HepG2 (cell line): ENCODE results near the gene SKIL. TPM values are rescaled to one million over a fixed set of nuclear protein-coding genes. Genes with fewer than 3 reads are reported as not detected.

ENCODE experiments used
- BHLHE40 ChIP-seq: IDR thresholded peaks from 2 replicates; pipeline ENCODE4 v1.6.1; 2011; ENCODE audit warnings: low read length, improper control_type of control experiment
- ERF ChIP-seq: IDR thresholded peaks from 2 replicates; pipeline ENCODE4 v1.6.1; 2018; ENCODE audit warnings: missing biosample characterization, missing genetic modification reagents
- FOXP1 ChIP-seq, 2 experiments: fragments of 450-650 bp in 1 of 2; IDR thresholded peaks; 2 replicates each; pipeline ENCODE4 v1.6.1; 2017 to 2018; ENCODE audit warnings: antibody characterized with exemption in 1 of 2
- GLMP ChIP-seq: sonication (generic); formaldehyde crosslinking; IDR thresholded peaks from 2 replicates; pipeline ENCODE4 v1.9.0; 2021; ENCODE audit warnings: missing genetic modification reagents, mild to moderate bottlenecking, borderline replicate concordance
- KLF6 ChIP-seq: IDR thresholded peaks from 2 replicates; pipeline ENCODE4 v1.8.0; 2016; ENCODE audit warnings: missing biosample characterization, missing genetic modification reagents
- PRDM15 ChIP-seq: sonication (generic); formaldehyde crosslinking; IDR thresholded peaks from 2 replicates; pipeline ENCODE4 v1.4.0; 2020; ENCODE audit warnings: missing genetic modification reagents
- SP2 ChIP-seq: sonication (generic); formaldehyde crosslinking; IDR thresholded peaks from 2 replicates; pipeline ENCODE4 v1.5.1; 2020; ENCODE audit warnings: mild to moderate bottlenecking, missing genetic modification reagents
- TBX3 ChIP-seq: fragments of 450-650 bp; IDR thresholded peaks from 2 replicates; pipeline ENCODE4 v1.6.1; 2017; ENCODE audit warnings: antibody characterized with exemption, mild to moderate bottlenecking, inconsistent platforms, borderline replicate concordance
- TMF1 ChIP-seq: sonication (generic); formaldehyde crosslinking; IDR thresholded peaks from 2 replicates; pipeline ENCODE4 v1.8.1; 2022; ENCODE audit warnings: low read depth, missing genetic modification reagents
- ZFP91 ChIP-seq: sonication (generic); formaldehyde crosslinking; IDR thresholded peaks from 2 replicates; pipeline ENCODE4 v1.9.0; 2022; ENCODE audit warnings: missing genetic modification reagents, mild to moderate bottlenecking, borderline replicate concordance
- ZNF10 ChIP-seq: sonication (generic); formaldehyde crosslinking; IDR thresholded peaks from 2 replicates; pipeline ENCODE4 v1.4.0; 2020; ENCODE audit warnings: mild to moderate bottlenecking, low read depth, missing genetic modification reagents, borderline replicate concordance
- ZNF264 ChIP-seq: sonication (generic); formaldehyde crosslinking; IDR thresholded peaks from 2 replicates; pipeline ENCODE4 v1.4.0; 2020; ENCODE audit warnings: missing genetic modification reagents
- ZNF331 ChIP-seq: sonication (generic); formaldehyde crosslinking; IDR thresholded peaks from 2 replicates; pipeline ENCODE4 v1.4.0; 2020; ENCODE audit warnings: missing genetic modification reagents
- ZNF564 ChIP-seq: sonication (generic); formaldehyde crosslinking; IDR thresholded peaks from 2 replicates; pipeline ENCODE4 v1.8.1; 2023; ENCODE audit warnings: mild to moderate bottlenecking, missing genetic modification reagents
- ZNF576 ChIP-seq: sonication (generic); formaldehyde crosslinking; IDR thresholded peaks from 2 replicates; pipeline ENCODE4 v1.4.0; 2020; ENCODE audit warnings: mild to moderate bottlenecking, missing genetic modification reagents
- ZNF644 ChIP-seq: IDR thresholded peaks from 2 replicates; pipeline ENCODE4 v1.6.1; 2016; ENCODE audit warnings: low read depth
- polyA plus RNA-seq, 8 experiments: library from polyadenylated mRNA; depleted of rRNA in 3 of 8; stranded (reverse) in 7 of 8; unstranded in 1 of 8; fragments of >200 nt; fragmentation: Illumina TruSeq in 4 of 8; extraction: Trizol in 4 of 8; gene quantifications; 2 replicates each; pipeline versions ENCODE4 v1.2.1 to v1.2.3, GENCODE V29; 2011 to 2016; ENCODE audit warnings: low read depth in 4 of 8, missing spikeins in 1 of 8, mixed read lengths in 1 of 8; ENCODE audit not compliant: insufficient read depth in 1 of 8
- total RNA-seq, 5 experiments: library from RNA; depleted of rRNA; stranded (reverse); fragments of >200 nt; fragmentation: Illumina TruSeq; extraction: Trizol; gene quantifications; 2 replicates each; pipeline ENCODE4 v1.2.3, GENCODE V29; 2016; ENCODE audit warnings: low read depth in 1 of 5
- TF ChIP-seq, protein P1 (sequence below): sonication (generic); formaldehyde crosslinking; IDR thresholded peaks from 2 replicates; pipeline ENCODE4 v1.5.0; 2020; ENCODE audit warnings: missing genetic modification reagents
- TF ChIP-seq, protein P2 (sequence below): sonication (generic); formaldehyde crosslinking; IDR thresholded peaks from 2 replicates; pipeline ENCODE4 v1.9.0; 2021; ENCODE audit warnings: missing genetic modification reagents, borderline replicate concordance

The SKIL gene
- total and polyA plus RNA-seq, 2 of the 13 experiments (the other 11 are each of a cell fraction or from before 2014, with no cell fraction given): 5.2 to 20.7 TPM

GRCh38 chr3:170425491-170426239, 68.2 kb downstream of the SKIL start (continued):
- TF ChIP-seq PRDM15 (CRISPR knock-in tag) (no peak), ZFP91 (CRISPR knock-in tag) (peak; percentile 75; the same call in 1 of the 2 replicates), BHLHE40 (no peak), SP2 (CRISPR knock-in tag) (no peak), ZNF564 (CRISPR knock-in tag) (peak; percentile 45; the same call in 1 of the 2 replicates), FOXP1 (IDR thresholded peaks at IDR 0.05) (no peak), FOXP1 (CRISPR knock-in tag; IDR thresholded peaks at IDR 0.05) (no peak), GLMP (CRISPR knock-in tag) (no peak), ZNF264 (CRISPR knock-in tag) (no peak), ZNF10 (CRISPR knock-in tag) (no peak), ZNF331 (CRISPR knock-in tag) (peak; percentile 74), TMF1 (CRISPR knock-in tag) (no peak), ZNF644 (CRISPR knock-in tag) (peak; percentile 91), TBX3 (no peak), ZNF576 (CRISPR knock-in tag) (no peak), KLF6 (CRISPR knock-in tag) (peak; percentile 32; the same call in 1 of the 2 replicates), ERF (CRISPR knock-in tag) (peak; percentile 27; the same call in 1 of the 2 replicates)
- TF ChIP-seq, protein P1, sequence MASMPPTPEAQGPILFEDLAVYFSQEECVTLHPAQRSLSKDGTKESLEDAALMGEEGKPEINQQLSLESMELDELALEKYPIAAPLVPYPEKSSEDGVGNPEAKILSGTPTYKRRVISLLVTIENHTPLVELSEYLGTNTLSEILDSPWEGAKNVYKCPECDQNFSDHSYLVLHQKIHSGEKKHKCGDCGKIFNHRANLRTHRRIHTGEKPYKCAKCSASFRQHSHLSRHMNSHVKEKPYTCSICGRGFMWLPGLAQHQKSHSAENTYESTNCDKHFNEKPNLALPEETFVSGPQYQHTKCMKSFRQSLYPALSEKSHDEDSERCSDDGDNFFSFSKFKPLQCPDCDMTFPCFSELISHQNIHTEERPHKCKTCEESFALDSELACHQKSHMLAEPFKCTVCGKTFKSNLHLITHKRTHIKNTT (CRISPR knock-in tag): no peak
- TF ChIP-seq, protein P2, sequence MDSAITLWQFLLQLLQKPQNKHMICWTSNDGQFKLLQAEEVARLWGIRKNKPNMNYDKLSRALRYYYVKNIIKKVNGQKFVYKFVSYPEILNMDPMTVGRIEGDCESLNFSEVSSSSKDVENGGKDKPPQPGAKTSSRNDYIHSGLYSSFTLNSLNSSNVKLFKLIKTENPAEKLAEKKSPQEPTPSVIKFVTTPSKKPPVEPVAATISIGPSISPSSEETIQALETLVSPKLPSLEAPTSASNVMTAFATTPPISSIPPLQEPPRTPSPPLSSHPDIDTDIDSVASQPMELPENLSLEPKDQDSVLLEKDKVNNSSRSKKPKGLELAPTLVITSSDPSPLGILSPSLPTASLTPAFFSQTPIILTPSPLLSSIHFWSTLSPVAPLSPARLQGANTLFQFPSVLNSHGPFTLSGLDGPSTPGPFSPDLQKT (CRISPR knock-in tag): no peak
